HepG2 (cell line): ENCODE data around the gene ATP5F1E. TPM values are rescaled to one million over a fixed set of nuclear protein-coding genes. Genes with fewer than 3 reads are reported as not detected.

Experiments used
- AGO2 ChIP-seq: fragments of 200-400 bp; formaldehyde crosslinking; optimal IDR thresholded peaks from 2 replicates; pipeline ENCODE3; 2017; ENCODE audit warnings: mild to moderate bottlenecking, low read depth, low read length, moderate library complexity
- CEBPB ChIP-seq: IDR thresholded peaks from 2 replicates; pipeline ENCODE4 v1.6.1; 2011; ENCODE audit warnings: low read depth, low read length, improper control_type of control experiment, borderline replicate concordance
- FOSL2 ChIP-seq: sonication (generic); formaldehyde crosslinking; IDR thresholded peaks from 2 replicates; pipeline ENCODE4 v1.4.0; 2020; ENCODE audit warnings: missing genetic modification reagents
- FOXP1 ChIP-seq, 2 experiments: fragments of 450-650 bp in 1 of 2; IDR thresholded peaks; 2 replicates each; pipeline ENCODE4 v1.6.1; 2017 to 2018; ENCODE audit warnings: antibody characterized with exemption in 1 of 2
- HOXA9 ChIP-seq: sonication (generic); formaldehyde crosslinking; IDR thresholded peaks from 2 replicates; pipeline ENCODE4 v1.8.1; 2022; ENCODE audit warnings: missing genetic modification reagents, mild to moderate bottlenecking, moderate library complexity, borderline replicate concordance
- IRX3 ChIP-seq: sonication (generic); formaldehyde crosslinking; IDR thresholded peaks from 2 replicates; pipeline ENCODE4 v1.8.1; 2023; ENCODE audit warnings: mild to moderate bottlenecking, low read depth, missing genetic modification reagents, borderline replicate concordance
- MED8 ChIP-seq: sonication (generic); formaldehyde crosslinking; IDR thresholded peaks from 2 replicates; pipeline ENCODE4 v1.8.1; 2023; ENCODE audit warnings: mild to moderate bottlenecking, missing genetic modification reagents; ENCODE audit not compliant: insufficient replicate concordance
- TBX2 ChIP-seq: sonication (generic); formaldehyde crosslinking; IDR thresholded peaks from 2 replicates; pipeline ENCODE4 v1.5.0; 2020; ENCODE audit warnings: missing genetic modification reagents, mild to moderate bottlenecking, borderline replicate concordance
- YEATS4 ChIP-seq: sonication (generic); formaldehyde crosslinking; IDR thresholded peaks from 2 replicates; pipeline ENCODE4 v1.4.0; 2020; ENCODE audit warnings: missing genetic modification reagents, borderline replicate concordance
- ZMAT3 ChIP-seq: sonication (generic); formaldehyde crosslinking; conservative IDR thresholded peaks from 2 replicates; pipeline ENCODE4 v1.7.0; 2021; ENCODE audit warnings: missing genetic modification reagents
- ZNF326 ChIP-seq: sonication (generic); formaldehyde crosslinking; IDR thresholded peaks from 2 replicates; pipeline ENCODE4 v1.4.0; 2020; ENCODE audit warnings: missing genetic modification reagents, borderline replicate concordance
- ZNF549 ChIP-seq: sonication (generic); formaldehyde crosslinking; IDR thresholded peaks from 2 replicates; pipeline ENCODE4 v1.5.0; 2020; ENCODE audit warnings: missing genetic modification reagents
- polyA plus RNA-seq, 8 experiments: library from polyadenylated mRNA; depleted of rRNA in 3 of 8; stranded (reverse) in 7 of 8; unstranded in 1 of 8; fragments of >200 nt; fragmentation: Illumina TruSeq in 4 of 8; extraction: Trizol in 4 of 8; gene quantifications; 2 replicates each; pipeline versions ENCODE4 v1.2.1 to v1.2.3, GENCODE V29; 2011 to 2016; ENCODE audit warnings: low read depth in 4 of 8, missing spikeins in 1 of 8, mixed read lengths in 1 of 8; ENCODE audit not compliant: insufficient read depth in 1 of 8
- total RNA-seq, 5 experiments: library from RNA; depleted of rRNA; stranded (reverse); fragments of >200 nt; fragmentation: Illumina TruSeq; extraction: Trizol; gene quantifications; 2 replicates each; pipeline ENCODE4 v1.2.3, GENCODE V29; 2016; ENCODE audit warnings: low read depth in 1 of 5
- TF ChIP-seq, protein P1 (sequence below): sonication (generic); formaldehyde crosslinking; IDR thresholded peaks from 2 replicates; pipeline ENCODE4 v1.4.0; 2020; ENCODE audit warnings: missing genetic modification reagents, borderline replicate concordance
- TF ChIP-seq, protein P2 (sequence below): sonication (generic); formaldehyde crosslinking; IDR thresholded peaks from 2 replicates; pipeline ENCODE4 v1.4.0; 2020; ENCODE audit warnings: missing genetic modification reagents, borderline replicate concordance
- TF ChIP-seq, protein P3 (sequence below): sonication (generic); formaldehyde crosslinking; IDR thresholded peaks from 2 replicates; pipeline ENCODE4; 2020; ENCODE audit warnings: missing genetic modification reagents, mild to moderate bottlenecking, borderline replicate concordance
- TF ChIP-seq, protein P4 (sequence below): IDR thresholded peaks from 2 replicates; pipeline ENCODE4 v1.6.1; 2016; ENCODE audit warnings: low read depth

Gene ATP5F1E
- total and polyA plus RNA-seq, 2 of the 13 experiments (the other 11 are each of a cell fraction or from before 2014, with no cell fraction given), result 121 to 134 TPM

DNA sequence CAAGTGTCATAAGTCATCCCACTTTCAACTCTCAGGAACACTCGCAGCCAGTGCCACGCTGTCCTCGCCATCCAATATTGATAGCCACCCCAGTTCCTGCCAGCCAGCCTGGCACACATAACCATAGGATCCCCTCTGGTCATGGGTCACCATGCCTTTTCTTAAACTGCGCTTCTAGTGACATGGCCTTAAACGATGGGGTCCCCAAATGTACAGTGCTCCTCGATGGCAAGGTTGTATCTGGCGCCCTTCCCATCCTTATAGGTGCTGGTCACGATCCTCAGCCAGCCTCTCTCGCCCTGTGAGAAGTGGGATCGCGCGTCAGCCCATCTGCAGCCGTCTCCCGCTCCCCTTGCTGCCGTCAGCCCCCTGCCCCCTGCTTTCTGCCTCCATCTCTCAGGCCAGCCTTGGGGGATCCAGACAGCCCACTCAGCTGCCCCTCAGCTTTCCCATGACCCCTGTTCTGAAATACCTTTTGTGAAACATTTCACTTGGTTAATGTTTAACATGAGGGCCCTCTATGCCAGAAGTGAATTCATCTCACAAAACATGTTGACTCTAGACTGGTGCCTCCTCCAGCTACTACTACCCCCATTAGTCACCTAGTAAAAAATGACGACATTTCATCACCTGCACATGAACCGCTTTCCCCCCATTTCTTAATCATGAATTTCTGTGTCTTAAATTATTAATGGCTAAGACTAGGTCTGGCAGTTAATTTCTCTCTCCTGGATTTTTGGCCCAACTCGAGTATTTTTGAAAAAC lies 36.5 kb downstream of the ATP5F1E start (continued):
- TF ChIP-seq, protein P1, sequence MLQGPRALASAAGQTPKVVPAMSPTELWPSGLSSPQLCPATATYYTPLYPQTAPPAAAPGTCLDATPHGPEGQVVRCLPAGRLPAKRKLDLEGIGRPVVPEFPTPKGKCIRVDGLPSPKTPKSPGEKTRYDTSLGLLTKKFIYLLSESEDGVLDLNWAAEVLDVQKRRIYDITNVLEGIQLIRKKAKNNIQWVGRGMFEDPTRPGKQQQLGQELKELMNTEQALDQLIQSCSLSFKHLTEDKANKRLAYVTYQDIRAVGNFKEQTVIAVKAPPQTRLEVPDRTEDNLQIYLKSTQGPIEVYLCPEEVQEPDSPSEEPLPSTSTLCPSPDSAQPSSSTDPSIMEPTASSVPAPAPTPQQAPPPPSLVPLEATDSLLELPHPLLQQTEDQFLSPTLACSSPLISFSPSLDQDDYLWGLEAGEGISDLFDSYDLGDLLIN (CRISPR knock-in tag), result peak; percentile 74; the same call in 1 of the 2 replicates
- no peak for TF ChIP-seq ZNF549 (CRISPR knock-in tag)
- TF ChIP-seq TBX2, result peak; percentile 53; the same call in 1 of the 2 replicates
- peak; percentile 70; the same call in 1 of the 2 replicates for TF ChIP-seq IRX3
- peak; percentile 60; the same call in 1 of the 2 replicates for TF ChIP-seq ZMAT3 (CRISPR knock-in tag)
- TF ChIP-seq, protein P2, sequence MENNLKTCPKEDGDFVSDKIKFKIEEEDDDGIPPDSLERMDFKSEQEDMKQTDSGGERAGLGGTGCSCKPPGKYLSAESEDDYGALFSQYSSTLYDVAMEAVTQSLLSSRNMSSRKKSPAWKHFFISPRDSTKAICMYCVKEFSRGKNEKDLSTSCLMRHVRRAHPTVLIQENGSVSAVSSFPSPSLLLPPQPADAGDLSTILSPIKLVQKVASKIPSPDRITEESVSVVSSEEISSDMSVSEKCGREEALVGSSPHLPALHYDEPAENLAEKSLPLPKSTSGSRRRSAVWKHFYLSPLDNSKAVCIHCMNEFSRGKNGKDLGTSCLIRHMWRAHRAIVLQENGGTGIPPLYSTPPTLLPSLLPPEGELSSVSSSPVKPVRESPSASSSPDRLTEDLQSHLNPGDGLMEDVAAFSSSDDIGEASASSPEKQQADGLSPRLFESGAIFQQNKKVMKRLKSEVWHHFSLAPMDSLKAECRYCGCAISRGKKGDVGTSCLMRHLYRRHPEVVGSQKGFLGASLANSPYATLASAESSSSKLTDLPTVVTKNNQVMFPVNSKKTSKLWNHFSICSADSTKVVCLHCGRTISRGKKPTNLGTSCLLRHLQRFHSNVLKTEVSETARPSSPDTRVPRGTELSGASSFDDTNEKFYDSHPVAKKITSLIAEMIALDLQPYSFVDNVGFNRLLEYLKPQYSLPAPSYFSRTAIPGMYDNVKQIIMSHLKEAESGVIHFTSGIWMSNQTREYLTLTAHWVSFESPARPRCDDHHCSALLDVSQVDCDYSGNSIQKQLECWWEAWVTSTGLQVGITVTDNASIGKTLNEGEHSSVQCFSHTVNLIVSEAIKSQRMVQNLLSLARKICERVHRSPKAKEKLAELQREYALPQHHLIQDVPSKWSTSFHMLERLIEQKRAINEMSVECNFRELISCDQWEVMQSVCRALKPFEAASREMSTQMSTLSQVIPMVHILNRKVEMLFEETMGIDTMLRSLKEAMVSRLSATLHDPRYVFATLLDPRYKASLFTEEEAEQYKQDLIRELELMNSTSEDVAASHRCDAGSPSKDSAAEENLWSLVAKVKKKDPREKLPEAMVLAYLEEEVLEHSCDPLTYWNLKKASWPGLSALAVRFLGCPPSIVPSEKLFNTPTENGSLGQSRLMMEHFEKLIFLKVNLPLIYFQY (CRISPR knock-in tag), result no peak
- TF ChIP-seq AGO2, result peak; percentile 49
- TF ChIP-seq YEATS4, result no peak
- TF ChIP-seq, protein P3, sequence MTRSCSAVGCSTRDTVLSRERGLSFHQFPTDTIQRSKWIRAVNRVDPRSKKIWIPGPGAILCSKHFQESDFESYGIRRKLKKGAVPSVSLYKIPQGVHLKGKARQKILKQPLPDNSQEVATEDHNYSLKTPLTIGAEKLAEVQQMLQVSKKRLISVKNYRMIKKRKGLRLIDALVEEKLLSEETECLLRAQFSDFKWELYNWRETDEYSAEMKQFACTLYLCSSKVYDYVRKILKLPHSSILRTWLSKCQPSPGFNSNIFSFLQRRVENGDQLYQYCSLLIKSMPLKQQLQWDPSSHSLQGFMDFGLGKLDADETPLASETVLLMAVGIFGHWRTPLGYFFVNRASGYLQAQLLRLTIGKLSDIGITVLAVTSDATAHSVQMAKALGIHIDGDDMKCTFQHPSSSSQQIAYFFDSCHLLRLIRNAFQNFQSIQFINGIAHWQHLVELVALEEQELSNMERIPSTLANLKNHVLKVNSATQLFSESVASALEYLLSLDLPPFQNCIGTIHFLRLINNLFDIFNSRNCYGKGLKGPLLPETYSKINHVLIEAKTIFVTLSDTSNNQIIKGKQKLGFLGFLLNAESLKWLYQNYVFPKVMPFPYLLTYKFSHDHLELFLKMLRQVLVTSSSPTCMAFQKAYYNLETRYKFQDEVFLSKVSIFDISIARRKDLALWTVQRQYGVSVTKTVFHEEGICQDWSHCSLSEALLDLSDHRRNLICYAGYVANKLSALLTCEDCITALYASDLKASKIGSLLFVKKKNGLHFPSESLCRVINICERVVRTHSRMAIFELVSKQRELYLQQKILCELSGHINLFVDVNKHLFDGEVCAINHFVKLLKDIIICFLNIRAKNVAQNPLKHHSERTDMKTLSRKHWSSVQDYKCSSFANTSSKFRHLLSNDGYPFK, result no peak
- TF ChIP-seq ZNF326 (CRISPR knock-in tag), result no peak
- no peak for TF ChIP-seq MED8 (CRISPR knock-in tag)
- TF ChIP-seq, protein P4, sequence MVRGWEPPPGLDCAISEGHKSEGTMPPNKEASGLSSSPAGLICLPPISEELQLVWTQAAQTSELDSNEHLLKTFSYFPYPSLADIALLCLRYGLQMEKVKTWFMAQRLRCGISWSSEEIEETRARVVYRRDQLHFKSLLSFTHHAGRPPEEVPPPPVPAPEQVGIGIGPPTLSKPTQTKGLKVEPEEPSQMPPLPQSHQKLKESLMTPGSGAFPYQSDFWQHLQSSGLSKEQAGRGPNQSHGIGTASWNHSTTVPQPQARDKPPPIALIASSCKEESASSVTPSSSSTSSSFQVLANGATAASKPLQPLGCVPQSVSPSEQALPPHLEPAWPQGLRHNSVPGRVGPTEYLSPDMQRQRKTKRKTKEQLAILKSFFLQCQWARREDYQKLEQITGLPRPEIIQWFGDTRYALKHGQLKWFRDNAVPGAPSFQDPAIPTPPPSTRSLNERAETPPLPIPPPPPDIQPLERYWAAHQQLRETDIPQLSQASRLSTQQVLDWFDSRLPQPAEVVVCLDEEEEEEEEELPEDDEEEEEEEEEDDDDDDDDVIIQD (CRISPR knock-in tag), result 0 out of 2 replicates have a peak, but pooled peaks have one; percentile 51
- no peak for TF ChIP-seq FOXP1 (IDR thresholded peaks at IDR 0.05)
- no peak for TF ChIP-seq FOXP1 (CRISPR knock-in tag; IDR thresholded peaks at IDR 0.05)
- TF ChIP-seq CEBPB, result peak; percentile 62; the same call in 1 of the 2 replicates
- no peak for TF ChIP-seq HOXA9 (CRISPR knock-in tag)
- TF ChIP-seq FOSL2 (CRISPR knock-in tag), result peak; percentile 82
